Mucosa of descending colon (tissue), 3 donors: ENCODE data around the gene BAG1. TPM values are rescaled to one million over a fixed set of nuclear protein-coding genes. Genes with fewer than 3 reads are reported as not detected.

Experiments
- ATAC-seq: fragments of 200-7000 bp; cut with Tn5 transposase; one replicate; pipeline ENCODE4 v1.9.1; 2020; ENCODE audit warnings: mild to moderate bottlenecking, moderate library complexity
- DNase-seq, 3 donors: peaks; one replicate each; pipeline ENCODE4 v3.0.0-alpha.2; 2020
- H3K36me3 ChIP-seq: fragments of 200-600 bp; one replicate; pipeline ENCODE4 v1.8.0; 2021; ENCODE audit warnings: low read depth, mild to moderate bottlenecking
- H3K4me1 ChIP-seq: fragments of 200-600 bp; one replicate; pipeline ENCODE4 v1.8.0; 2021; ENCODE audit warnings: low read depth, mild to moderate bottlenecking
- H3K4me3 ChIP-seq: fragments of 200-600 bp; one replicate; pipeline ENCODE4 v1.8.0; 2021; ENCODE audit warnings: mild to moderate bottlenecking
- H3K9me3 ChIP-seq: fragments of 200-600 bp; one replicate; pipeline ENCODE4 v1.8.0; 2021; ENCODE audit warnings: mild to moderate bottlenecking
- intact Hi-C, 2 donors: fragments of 100-400 bp; cut with DNase I in 1 of 2; cut with micrococcal nuclease in 1 of 2; formaldehyde crosslinking; loops; one replicate each; pipeline versions ENCODE4 v1.11.0 to v1.11.1; 2022; cut with DNase I, micrococcal nuclease
- total RNA-seq, 3 donors: library from RNA; stranded (reverse); fragmentation: NEBNext Ultra II Directional in 2 of 3; extraction: Animal tissue kit (Norgen Biotek cat#: 25700) in 2 of 3; gene quantifications; one replicate each; pipeline versions ENCODE4 v1.2.1 to v1.2.4, GENCODE V29; 2021 to 2023
- TF ChIP-seq, protein P1 (sequence below): fragments of 200-600 bp; IDR thresholded peaks from one replicate; pipeline ENCODE4 v1.8.0; 2022; ENCODE audit warnings: antibody characterized with exemption, mild to moderate bottlenecking
- donor health status: DM: no; HTN: no; CAD: no; lungs with moderate emphysema.
- donor health status: DM: no; HTN: no; CAD: no.
- donor health status: DM: no; HTN: yes; CAD: no.

Gene BAG1
- total RNA-seq, 3 donors from 2014 or later: 120 to 155 (median 153) TPM

DNA sequence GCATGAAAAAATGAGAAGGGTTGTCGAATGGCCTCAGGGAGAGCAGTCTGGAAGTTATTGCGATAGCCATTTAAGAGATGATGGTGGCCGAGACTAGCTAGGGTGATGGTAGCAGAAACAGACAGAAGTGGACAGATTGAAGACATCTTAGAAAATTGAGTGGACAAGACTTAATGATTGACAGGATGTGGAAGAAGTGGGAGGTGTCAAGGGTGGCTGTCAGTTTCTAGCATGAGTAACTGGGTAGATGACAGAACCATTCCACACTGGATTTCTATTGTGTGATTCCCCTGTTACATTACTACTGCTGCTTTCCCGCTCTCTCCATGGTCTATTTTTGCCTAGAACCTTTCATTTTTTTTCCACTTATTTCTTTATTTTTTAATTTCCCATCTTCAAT is 13.0 kb upstream of the BAG1 start:
- Histone ChIP-seq H3K4me1 (peaks cover 5% of the 10 kb centered on the region), H3K36me3 (no peaks in the 10 kb centered on the region), H3K4me3 (no peak overlapping the region), H3K9me3 (no peaks in the 10 kb centered on the region)
- TF ChIP-seq, protein P1, sequence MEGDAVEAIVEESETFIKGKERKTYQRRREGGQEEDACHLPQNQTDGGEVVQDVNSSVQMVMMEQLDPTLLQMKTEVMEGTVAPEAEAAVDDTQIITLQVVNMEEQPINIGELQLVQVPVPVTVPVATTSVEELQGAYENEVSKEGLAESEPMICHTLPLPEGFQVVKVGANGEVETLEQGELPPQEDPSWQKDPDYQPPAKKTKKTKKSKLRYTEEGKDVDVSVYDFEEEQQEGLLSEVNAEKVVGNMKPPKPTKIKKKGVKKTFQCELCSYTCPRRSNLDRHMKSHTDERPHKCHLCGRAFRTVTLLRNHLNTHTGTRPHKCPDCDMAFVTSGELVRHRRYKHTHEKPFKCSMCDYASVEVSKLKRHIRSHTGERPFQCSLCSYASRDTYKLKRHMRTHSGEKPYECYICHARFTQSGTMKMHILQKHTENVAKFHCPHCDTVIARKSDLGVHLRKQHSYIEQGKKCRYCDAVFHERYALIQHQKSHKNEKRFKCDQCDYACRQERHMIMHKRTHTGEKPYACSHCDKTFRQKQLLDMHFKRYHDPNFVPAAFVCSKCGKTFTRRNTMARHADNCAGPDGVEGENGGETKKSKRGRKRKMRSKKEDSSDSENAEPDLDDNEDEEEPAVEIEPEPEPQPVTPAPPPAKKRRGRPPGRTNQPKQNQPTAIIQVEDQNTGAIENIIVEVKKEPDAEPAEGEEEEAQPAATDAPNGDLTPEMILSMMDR: no peak
- DNase-seq (no peak), ATAC-seq (no peak)
- intact Hi-C loops: no loop called here

DNA sequence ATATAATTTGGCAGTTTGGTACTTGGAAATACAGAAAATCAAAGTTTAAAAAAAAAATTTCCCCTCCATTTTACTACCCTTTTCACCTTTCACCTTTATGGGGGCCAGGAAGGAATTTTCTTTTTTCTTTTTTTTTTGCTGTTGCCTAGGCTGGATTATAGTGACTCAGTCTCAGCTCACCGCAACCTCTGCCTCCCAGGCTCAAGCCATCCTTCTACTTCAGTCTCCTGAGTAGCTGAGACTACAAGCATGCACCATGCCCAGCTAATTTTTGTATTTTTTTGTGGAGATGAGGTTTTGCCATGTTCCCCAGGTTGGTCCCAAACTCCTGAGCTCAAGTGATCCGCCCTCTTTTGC is 9.4 kb upstream of the BAG1 start:
- no peaks in the 10 kb centered on the region for H3K36me3 ChIP-seq
- ATAC-seq (no peak), DNase-seq (no peak)
- peaks cover 14% of the 10 kb centered on the region for H3K4me1 ChIP-seq
- intact Hi-C loops: no loop called here
- TF ChIP-seq, protein P1: no peak
- no peaks in the 10 kb centered on the region for H3K9me3 ChIP-seq
- no peak overlapping the region for H3K4me3 ChIP-seq

DNA sequence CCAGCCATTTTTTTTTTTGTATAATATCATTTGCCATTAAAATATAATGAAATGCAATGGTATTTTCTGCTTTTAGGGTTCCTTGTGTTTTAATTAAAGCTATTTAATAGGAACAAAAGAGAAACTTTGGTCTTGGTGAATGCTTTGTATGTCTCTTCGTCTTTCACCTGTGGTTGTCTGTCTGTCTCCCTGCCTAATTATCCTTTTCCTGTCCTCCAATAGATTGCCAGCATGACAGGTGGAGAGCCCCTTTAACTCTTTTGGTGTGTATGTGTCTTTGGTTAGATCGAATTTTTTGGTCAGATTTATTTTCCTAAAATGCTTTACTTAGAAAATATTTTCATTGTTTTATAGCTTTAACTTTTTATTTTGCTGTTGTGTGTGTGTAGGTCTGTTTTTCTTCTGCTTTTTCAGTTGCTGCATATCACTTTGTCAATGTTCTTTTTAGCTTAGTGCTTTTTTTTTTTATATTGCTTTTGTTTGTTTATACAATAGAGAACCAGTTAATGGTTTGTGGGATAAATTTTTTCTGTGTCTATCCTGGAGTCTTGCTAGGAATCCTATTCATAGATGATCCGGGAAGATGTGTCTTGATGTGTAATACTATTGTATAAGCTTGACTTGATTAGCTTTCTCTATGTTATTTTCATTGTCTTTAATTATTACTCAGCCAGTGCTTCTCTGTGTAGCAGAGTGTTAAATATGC is 8.9 kb upstream of the BAG1 start:
- Histone ChIP-seq H3K4me1 (peaks cover 14% of the 10 kb centered on the region), H3K36me3 (no peaks in the 10 kb centered on the region), H3K9me3 (no peaks in the 10 kb centered on the region), H3K4me3 (no peak overlapping the region)
- TF ChIP-seq, protein P1: no peak
- intact Hi-C loops: no loop called here
- ATAC-seq: no peak
- DNase-seq: no peak

DNA sequence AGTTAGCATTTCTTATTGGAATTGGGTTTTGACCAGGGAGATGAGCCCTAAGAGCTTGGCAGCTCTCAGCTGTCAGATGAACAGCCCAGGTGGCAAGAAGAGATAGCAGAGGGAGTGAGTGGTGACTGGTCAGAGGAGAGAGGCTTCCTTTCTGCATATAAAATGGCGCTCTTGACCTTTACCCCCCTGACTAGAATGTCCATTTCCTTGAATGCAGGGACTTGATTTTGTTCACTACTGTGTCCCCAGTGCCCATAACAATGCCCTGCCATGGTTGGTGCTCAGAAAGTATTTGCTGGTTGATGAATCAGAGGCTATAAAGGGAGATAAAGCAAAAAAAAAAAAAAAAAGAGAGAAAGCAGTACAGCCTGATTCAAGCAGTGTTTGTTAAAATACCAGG is 7.6 kb upstream of the BAG1 start:
- ATAC-seq: peak; percentile 98
- Histone ChIP-seq H3K4me3 (no peak overlapping the region), H3K4me1 (peaks cover 14% of the 10 kb centered on the region), H3K9me3 (no peaks in the 10 kb centered on the region), H3K36me3 (no peaks in the 10 kb centered on the region)
- DNase-seq: peak in 1 of 3 donors; percentile 68
- intact Hi-C loops: no loop called here
- TF ChIP-seq, protein P1: no peak

DNA sequence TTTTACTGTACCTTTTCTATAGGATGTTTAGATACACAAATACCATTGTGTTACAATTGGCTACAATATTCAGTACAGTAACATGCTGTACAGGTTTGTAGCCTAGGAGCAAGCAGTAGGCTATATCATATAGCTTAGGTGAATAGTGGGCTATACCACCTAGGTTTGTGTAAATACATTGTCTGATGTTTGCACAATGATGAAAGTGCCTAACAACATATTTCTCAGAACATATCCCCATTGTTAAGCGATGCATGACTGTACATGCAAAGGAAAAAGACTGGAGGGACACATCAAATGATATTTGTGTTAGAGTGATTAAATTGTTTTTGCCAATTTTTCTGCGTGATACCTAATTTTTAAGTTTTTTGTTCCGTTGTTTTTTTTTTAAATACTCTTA is 5.6 kb upstream of the BAG1 start:
- DNase-seq (no peak), ATAC-seq (no peak)
- TF ChIP-seq, protein P1: no peak
- Histone ChIP-seq H3K36me3 (no peaks in the 10 kb centered on the region), H3K9me3 (no peaks in the 10 kb centered on the region), H3K4me3 (no peak overlapping the region), H3K4me1 (peaks cover 19% of the 10 kb centered on the region)
- intact Hi-C loops: no loop called here
